Measurements from ENCODE around the gene FXYD5. TPM values are rescaled to one million over a fixed set of nuclear protein-coding genes. Genes with fewer than 3 reads are reported as not detected.

FXYD5 gene
- total and polyA plus RNA-seq, 2 donors (not counting 3 experiments of a cell fraction or from before 2014, with no cell fraction given) = 223 to 290 TPM

DNA sequence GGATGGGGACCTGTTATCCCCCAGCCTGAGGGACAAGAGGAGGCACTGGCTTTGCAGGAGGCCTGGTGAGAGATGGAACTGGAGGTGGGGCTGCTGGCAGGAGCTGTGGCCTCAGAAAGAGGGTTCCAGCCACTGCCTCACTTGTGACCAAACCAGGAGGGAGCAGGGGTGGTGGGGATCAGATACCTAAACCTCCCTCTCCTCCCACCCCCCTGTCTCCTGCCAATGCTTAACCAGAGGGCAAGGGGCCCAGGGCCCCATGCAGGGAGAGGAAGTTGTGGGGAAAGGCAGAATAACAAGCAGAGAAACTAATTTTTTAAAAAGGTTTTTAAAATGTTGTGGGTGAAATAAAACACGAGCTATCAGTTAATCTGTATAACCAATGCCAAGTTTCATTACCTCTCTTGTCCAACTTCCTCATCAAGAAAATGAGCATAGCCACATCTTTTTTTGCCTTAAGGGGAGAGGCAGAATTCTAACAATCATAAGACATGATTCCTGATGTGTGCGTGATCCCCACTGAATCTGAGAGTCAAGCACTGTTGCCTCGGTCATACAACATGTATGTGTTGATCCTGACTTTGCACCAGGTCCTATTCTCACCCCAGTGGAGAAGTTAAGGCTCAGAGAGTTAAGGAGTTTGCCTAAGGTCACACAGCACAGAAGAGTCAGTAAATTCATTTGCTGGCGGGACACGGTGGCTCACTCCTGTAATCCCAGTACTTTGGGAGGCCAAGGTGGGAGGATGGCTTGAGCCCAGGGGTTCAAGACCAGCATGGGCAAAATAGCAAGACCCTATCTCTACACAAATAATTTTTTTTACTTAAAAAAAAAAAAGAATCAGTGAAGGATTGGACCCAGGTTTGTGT, 12.9 kb downstream of the FXYD5 start:
- ChIA-PET POLR2A (interaction anchor here (0.7 kb wide), 1 partner anchor 654 kb away, joined by 3 read pairs; no protein-coding TSS in a partner anchor), CTCF (no interaction called here)
- intact Hi-C loops (cut with micrococcal nuclease) = no loop called here
- Histone ChIP-seq H3K27me3 (ENCODE audit: control insufficient read depth in 2 of 2, insufficient read depth in 2 of 2, low read length in 2 of 2) (no peaks in the 10 kb centered on the region), H3K4me1 (ENCODE audit: control insufficient read depth, extremely low read depth, insufficient read depth, low read length) (no peaks in the 10 kb centered on the region), H3K27ac (ENCODE audit: insufficient read depth, low read depth, low read length) (no peak overlapping the region), H3K36me3 (ENCODE audit: control insufficient read depth in 2 of 2, extremely low read depth in 1 of 2, insufficient read depth in 2 of 2, low read length in 2 of 2) (peaks cover 18 to 29% of the 10 kb centered on the region in 2 experiments), H2AFZ (ENCODE audit: low read depth, low read length) (no peak overlapping the region), H3K4me2 (ENCODE audit: insufficient read depth, low read length) (no peak overlapping the region), H3K9me3 (replicated peaks; ENCODE audit: control insufficient read depth, insufficient read depth, low read length) (peaks cover 5% of the 10 kb centered on the region), H3K4me3 (replicated peaks in 1 of 3; ENCODE audit: insufficient read depth in 1 of 3, low read depth in 1 of 3, low read length in 3 of 3) (no peak overlapping the region), H3K9ac (replicated peaks; ENCODE audit: extremely low read depth, insufficient read depth, low read length) (no peak overlapping the region), H3K79me2 (ENCODE audit: control insufficient read depth, insufficient read depth, low read length) (peaks cover 6% of the 10 kb centered on the region), H4K20me1 (replicated peaks; ENCODE audit: control insufficient read depth, extremely low read depth, insufficient read depth, low read length) (no peaks in the 10 kb centered on the region), H3K9me1 (replicated peaks; ENCODE audit: control insufficient read depth, extremely low read depth, insufficient read depth, low read length) (no peaks in the 10 kb centered on the region)
- FAIRE-seq = no peak
- BruUV-seq (replicated peaks) = no TSS peak
- no peak for DNase-seq (ENCODE audit: low read depth, low spot score)
- dilution Hi-C loops (cut with MboI; ENCODE audit: extremely low pct_ligation_motif_present, low sequenced_read_pairs) = no loop called here
- TF ChIP-seq, protein P1, sequence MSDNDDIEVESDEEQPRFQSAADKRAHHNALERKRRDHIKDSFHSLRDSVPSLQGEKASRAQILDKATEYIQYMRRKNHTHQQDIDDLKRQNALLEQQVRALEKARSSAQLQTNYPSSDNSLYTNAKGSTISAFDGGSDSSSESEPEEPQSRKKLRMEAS (IDR thresholded peaks at IDR 0.05; ENCODE audit: insufficient read depth, insufficient read length) = no peak
- TF ChIP-seq, protein P2, sequence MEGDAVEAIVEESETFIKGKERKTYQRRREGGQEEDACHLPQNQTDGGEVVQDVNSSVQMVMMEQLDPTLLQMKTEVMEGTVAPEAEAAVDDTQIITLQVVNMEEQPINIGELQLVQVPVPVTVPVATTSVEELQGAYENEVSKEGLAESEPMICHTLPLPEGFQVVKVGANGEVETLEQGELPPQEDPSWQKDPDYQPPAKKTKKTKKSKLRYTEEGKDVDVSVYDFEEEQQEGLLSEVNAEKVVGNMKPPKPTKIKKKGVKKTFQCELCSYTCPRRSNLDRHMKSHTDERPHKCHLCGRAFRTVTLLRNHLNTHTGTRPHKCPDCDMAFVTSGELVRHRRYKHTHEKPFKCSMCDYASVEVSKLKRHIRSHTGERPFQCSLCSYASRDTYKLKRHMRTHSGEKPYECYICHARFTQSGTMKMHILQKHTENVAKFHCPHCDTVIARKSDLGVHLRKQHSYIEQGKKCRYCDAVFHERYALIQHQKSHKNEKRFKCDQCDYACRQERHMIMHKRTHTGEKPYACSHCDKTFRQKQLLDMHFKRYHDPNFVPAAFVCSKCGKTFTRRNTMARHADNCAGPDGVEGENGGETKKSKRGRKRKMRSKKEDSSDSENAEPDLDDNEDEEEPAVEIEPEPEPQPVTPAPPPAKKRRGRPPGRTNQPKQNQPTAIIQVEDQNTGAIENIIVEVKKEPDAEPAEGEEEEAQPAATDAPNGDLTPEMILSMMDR (IDR thresholded peaks at IDR 0.05; ENCODE audit: extremely low read depth in 1 of 2, insufficient read depth in 1 of 2, low read depth in 1 of 2, low read length in 2 of 2) = no peak
- TF ChIP-seq JUN (IDR thresholded peaks at IDR 0.05; ENCODE audit: borderline replicate concordance, insufficient read depth, insufficient read length, low read depth) = no peak

Measured in endothelial cell of umbilical vein (primary cell).